ENCODE data around the gene SORCS2. TPM values are rescaled to one million over a fixed set of nuclear protein-coding genes. Genes with fewer than 3 reads are reported as not detected.

The SORCS2 gene
- total RNA-seq, 1 donor from 2014 or later = 7.2 TPM

- no peaks in the 10 kb centered on the region for H3K9me3 ChIP-seq
- H3K4me3 ChIP-seq = no peak overlapping the region
- DNase-seq (peak; percentile 27), ATAC-seq (no peak)
- intact Hi-C loops (cut with DNase I) = no loop called here
- H3K36me3 ChIP-seq = no peaks in the 10 kb centered on the region
- TF ChIP-seq CTCF (IDR thresholded peaks at IDR 0.05) = no peak
- no peak overlapping the region for H3K27ac ChIP-seq
- H3K4me1 ChIP-seq = no peaks in the 10 kb centered on the region
- H3K27me3 ChIP-seq = peaks cover 40% of the 10 kb centered on the region
Measured at GRCh38 chr4:7187691-7188090, 4.6 kb upstream of the SORCS2 start.

GRCh38 chr4:7189066-7189465, 3.3 kb upstream of the SORCS2 start:
- no peak overlapping the region for H3K4me3 ChIP-seq
- ATAC-seq = no peak
- intact Hi-C loops (cut with DNase I) = no loop called here
- TF ChIP-seq CTCF (IDR thresholded peaks at IDR 0.05) = no peak
- peak; percentile 46 for DNase-seq
- H3K9me3 ChIP-seq = no peaks in the 10 kb centered on the region
- peaks cover 4% of the 10 kb centered on the region for H3K4me1 ChIP-seq
- peaks cover 53% of the 10 kb centered on the region for H3K27me3 ChIP-seq
- H3K27ac ChIP-seq = no peak overlapping the region
- no peaks in the 10 kb centered on the region for H3K36me3 ChIP-seq

- no peaks in the 10 kb centered on the region for H3K36me3 ChIP-seq
- H3K4me3 ChIP-seq = no peak overlapping the region
- peaks cover 59% of the 10 kb centered on the region for H3K27me3 ChIP-seq
- H3K27ac ChIP-seq = no peak overlapping the region
- H3K4me1 ChIP-seq = peaks cover 4% of the 10 kb centered on the region
- peak; percentile 28 for DNase-seq
- ATAC-seq = no peak
- intact Hi-C loops (cut with DNase I) = loop anchor here (10.0 kb wide), 1 partner anchor 515 kb away; no protein-coding TSS in a partner anchor
- no peak for TF ChIP-seq CTCF (IDR thresholded peaks at IDR 0.05)
- H3K9me3 ChIP-seq = no peaks in the 10 kb centered on the region
Measured at GRCh38 chr4:7189475-7190277, 2.7 kb upstream of the SORCS2 start.

GRCh38 chr4:7190278-7190594, 2.1 kb upstream of the SORCS2 start:
- Histone ChIP-seq H3K4me3 (no peak overlapping the region), H3K4me1 (peaks cover 4% of the 10 kb centered on the region), H3K9me3 (no peaks in the 10 kb centered on the region), H3K27me3 (peaks cover 60% of the 10 kb centered on the region), H3K36me3 (no peaks in the 10 kb centered on the region), H3K27ac (no peak overlapping the region)
- intact Hi-C loops (cut with DNase I) = loop anchor here (10.0 kb wide), 1 partner anchor 515 kb away; no protein-coding TSS in a partner anchor
- DNase-seq = no peak
- ATAC-seq = no peak
- no peak for TF ChIP-seq CTCF (IDR thresholded peaks at IDR 0.05)

- intact Hi-C loops (cut with DNase I) = loop anchor here (10.0 kb wide), 1 partner anchor 514 kb away; no protein-coding TSS in a partner anchor
- no peak overlapping the region for H3K4me3 ChIP-seq
- no peaks in the 10 kb centered on the region for H3K36me3 ChIP-seq
- DNase-seq (peak; percentile 39), ATAC-seq (no peak)
- no peaks in the 10 kb centered on the region for H3K9me3 ChIP-seq
- no peak overlapping the region for H3K27ac ChIP-seq
- peaks cover 60% of the 10 kb centered on the region for H3K27me3 ChIP-seq
- H3K4me1 ChIP-seq = peaks cover 4% of the 10 kb centered on the region
- no peak for TF ChIP-seq CTCF (IDR thresholded peaks at IDR 0.05)
Measured at GRCh38 chr4:7190691-7191545, 1.4 kb upstream of the SORCS2 start.
